ENCODE data around the gene ATP13A2.

The ATP13A2 gene

GRCh38 chr1:17016317-17016661, 4.6 kb upstream of the ATP13A2 start:
- H3K4me1 Mint-ChIP-seq, result peaks cover 31% of the 10 kb centered on the region

GRCh38 chr1:17014671-17015567, 3.2 kb upstream of the ATP13A2 start:
- Mint-ChIP-seq H3K4me1 (peaks cover 44% of the 10 kb centered on the region), H3K36me3 (peaks cover 8% of the 10 kb centered on the region), H3K4me3 (no peak overlapping the region), H3K27me3 (no peaks in the 10 kb centered on the region), H3K27ac (no peak overlapping the region), H3K9me3 (no peaks in the 10 kb centered on the region)
- ATAC-seq, result no peak

More at GRCh38 chr1:17016317-17016661, 4.6 kb upstream of the ATP13A2 start:
- ATAC-seq, result no peak
- peaks cover 21% of the 10 kb centered on the region for H3K36me3 Mint-ChIP-seq
- H3K27me3 Mint-ChIP-seq, result no peaks in the 10 kb centered on the region
- no peak overlapping the region for H3K27ac Mint-ChIP-seq
- H3K4me3 Mint-ChIP-seq, result no peak overlapping the region
- no peaks in the 10 kb centered on the region for H3K9me3 Mint-ChIP-seq

- Mint-ChIP-seq H3K4me3 (no peak overlapping the region), H3K9me3 (no peaks in the 10 kb centered on the region), H3K36me3 (no peaks in the 10 kb centered on the region), H3K27me3 (no peaks in the 10 kb centered on the region), H3K27ac (no peak overlapping the region), H3K4me1 (peaks cover 38% of the 10 kb centered on the region)
- ATAC-seq, result no peak
These were observed 2.0 kb upstream of the ATP13A2 start for GRCh38 chr1:17013491-17014320.

- H3K36me3 Mint-ChIP-seq, result no peaks in the 10 kb centered on the region
- H3K4me3 Mint-ChIP-seq, result no peak overlapping the region
- no peaks in the 10 kb centered on the region for H3K27me3 Mint-ChIP-seq
- ATAC-seq, result no peak
- peaks cover 38% of the 10 kb centered on the region for H3K4me1 Mint-ChIP-seq
- no peaks in the 10 kb centered on the region for H3K9me3 Mint-ChIP-seq
- H3K27ac Mint-ChIP-seq, result no peak overlapping the region
These were observed 1.2 kb upstream of the ATP13A2 start for GRCh38 chr1:17012775-17013490.

GRCh38 chr1:17011092-17011438, 663 bp downstream of the ATP13A2 start:
- no peak for ATAC-seq
- peak overlapping the region; percentile 32 for H3K27ac Mint-ChIP-seq
- H3K9me3 Mint-ChIP-seq, result no peaks in the 10 kb centered on the region
- peak overlapping the region; percentile 76 for H3K4me3 Mint-ChIP-seq
- no peaks in the 10 kb centered on the region for H3K36me3 Mint-ChIP-seq
- H3K4me1 Mint-ChIP-seq, result peaks cover 38% of the 10 kb centered on the region
- no peaks in the 10 kb centered on the region for H3K27me3 Mint-ChIP-seq

GRCh38 chr1:17009706-17010105, 2.0 kb downstream of the ATP13A2 start:
- no peaks in the 10 kb centered on the region for H3K9me3 Mint-ChIP-seq
- peak overlapping the region; percentile 32 for H3K27ac Mint-ChIP-seq
- H3K27me3 Mint-ChIP-seq, result no peaks in the 10 kb centered on the region
- no peak for ATAC-seq
- peaks cover 8% of the 10 kb centered on the region for H3K36me3 Mint-ChIP-seq
- H3K4me3 Mint-ChIP-seq, result no peak overlapping the region
- H3K4me1 Mint-ChIP-seq, result peaks cover 38% of the 10 kb centered on the region

GRCh38 chr1:17008208-17008855, 3.4 kb downstream of the ATP13A2 start:
- peaks cover 30% of the 10 kb centered on the region for H3K4me1 Mint-ChIP-seq
- H3K4me3 Mint-ChIP-seq, result no peak overlapping the region
- no peaks in the 10 kb centered on the region for H3K9me3 Mint-ChIP-seq
- H3K27ac Mint-ChIP-seq, result no peak overlapping the region
- peaks cover 18% of the 10 kb centered on the region for H3K36me3 Mint-ChIP-seq
- ATAC-seq, result no peak
- H3K27me3 Mint-ChIP-seq, result no peaks in the 10 kb centered on the region

GRCh38 chr1:17007121-17007520, 4.6 kb downstream of the ATP13A2 start:
- no peak for ATAC-seq
- Mint-ChIP-seq H3K27me3 (no peaks in the 10 kb centered on the region), H3K4me1 (peaks cover 22% of the 10 kb centered on the region), H3K27ac (no peak overlapping the region), H3K4me3 (no peak overlapping the region), H3K36me3 (peaks cover 26% of the 10 kb centered on the region), H3K9me3 (no peaks in the 10 kb centered on the region)

- no peaks in the 10 kb centered on the region for H3K9me3 Mint-ChIP-seq
- H3K4me1 Mint-ChIP-seq, result peaks cover 9% of the 10 kb centered on the region
- peaks cover 36% of the 10 kb centered on the region for H3K36me3 Mint-ChIP-seq
- H3K27me3 Mint-ChIP-seq, result no peaks in the 10 kb centered on the region
- no peak for ATAC-seq
- no peak overlapping the region for H3K27ac Mint-ChIP-seq
- H3K4me3 Mint-ChIP-seq, result no peak overlapping the region
These were observed 6.4 kb downstream of the ATP13A2 start for GRCh38 chr1:17005365-17005740.

- ATAC-seq, result no peak
- no peak overlapping the region for H3K4me3 Mint-ChIP-seq
- H3K27me3 Mint-ChIP-seq, result no peaks in the 10 kb centered on the region
- peaks cover 42% of the 10 kb centered on the region for H3K36me3 Mint-ChIP-seq
- H3K4me1 Mint-ChIP-seq, result peaks cover 3% of the 10 kb centered on the region
- no peaks in the 10 kb centered on the region for H3K9me3 Mint-ChIP-seq
- H3K27ac Mint-ChIP-seq, result no peak overlapping the region
These were observed 7.0 kb downstream of the ATP13A2 start for GRCh38 chr1:17004466-17005364.

- no peak for ATAC-seq
- no peaks in the 10 kb centered on the region for H3K9me3 Mint-ChIP-seq
- no peak overlapping the region for H3K4me3 Mint-ChIP-seq
- no peaks in the 10 kb centered on the region for H3K4me1 Mint-ChIP-seq
- H3K27me3 Mint-ChIP-seq, result no peaks in the 10 kb centered on the region
- H3K27ac Mint-ChIP-seq, result no peak overlapping the region
- peaks cover 59% of the 10 kb centered on the region for H3K36me3 Mint-ChIP-seq
These were observed 9.2 kb downstream of the ATP13A2 start for GRCh38 chr1:17002524-17002902.

- no peak for ATAC-seq
These were observed 9.8 kb downstream of the ATP13A2 start for GRCh38 chr1:17001760-17002523.

GRCh38 chr1:16999863-17000262, 11.9 kb downstream of the ATP13A2 start:
- peaks cover 65% of the 10 kb centered on the region for H3K36me3 Mint-ChIP-seq
- H3K27me3 Mint-ChIP-seq, result no peaks in the 10 kb centered on the region
- H3K9me3 Mint-ChIP-seq, result no peaks in the 10 kb centered on the region
- H3K4me3 Mint-ChIP-seq, result no peak overlapping the region
- H3K4me1 Mint-ChIP-seq, result no peaks in the 10 kb centered on the region
- no peak for ATAC-seq
- H3K27ac Mint-ChIP-seq, result no peak overlapping the region

More at GRCh38 chr1:17001760-17002523, 9.8 kb downstream of the ATP13A2 start:
- Mint-ChIP-seq H3K9me3 (no peaks in the 10 kb centered on the region), H3K4me3 (no peak overlapping the region), H3K4me1 (no peaks in the 10 kb centered on the region), H3K36me3 (peaks cover 59% of the 10 kb centered on the region), H3K27me3 (no peaks in the 10 kb centered on the region), H3K27ac (no peak overlapping the region)

Measured in stimulated activated memory B cell treated with anti-CD40 and anti-IgM and Interleukin-4, amounts not matched to agents 10 μg/mL and 1 μg/mL and 100 μg/mL, for 72 hours (primary cell).